WTC11 (cell line): ENCODE results near the gene DNAJC3. TPM values are rescaled to one million over a fixed set of nuclear protein-coding genes. Genes with fewer than 3 reads are reported as not detected.

ENCODE experiments used
- ATAC-seq: fragments of 200-7000 bp; cut with Tn5 transposase; 2 replicates; pipeline ENCODE4 v1.10.0; 2021; ENCODE audit warnings: mild to moderate bottlenecking, moderate library complexity
- CTCF ChIA-PET: fragments of 300-600 bp; sonication (Branson Sonifier 250); formaldehyde crosslinking; loops from one replicate; lab custom pipeline; 2021; ENCODE audit warnings: antibody characterized with exemption; lab: Charles Lee
- POLR2A ChIA-PET: fragments of 350-600 bp; sonication (Branson Sonifier 250); formaldehyde crosslinking; loops from one replicate; lab custom pipeline; 2021; ENCODE audit warnings: antibody characterized with exemption; lab: Charles Lee
- DNase-seq: peaks from one replicate; pipeline ENCODE4 v3.0.0; 2021; ENCODE audit warnings: low spot score
- H3K27ac Mint-ChIP-seq: 2 replicates; pipeline ENCODE4 v1.8.0; 2021; ENCODE audit warnings: mixed read lengths
- H3K27me3 Mint-ChIP-seq: 2 replicates; pipeline ENCODE4 v1.8.0; 2021; ENCODE audit warnings: low read depth, mild to moderate bottlenecking, moderate library complexity, mixed read lengths
- H3K36me3 Mint-ChIP-seq: 2 replicates; pipeline ENCODE4 v1.8.0; 2021; ENCODE audit warnings: mixed read lengths
- H3K4me1 Mint-ChIP-seq: 2 replicates; pipeline ENCODE4 v1.8.0; 2022; ENCODE audit warnings: mixed read lengths
- H3K4me3 Mint-ChIP-seq: 2 replicates; pipeline ENCODE4 v1.8.0; 2021; ENCODE audit warnings: mild to moderate bottlenecking, moderate library complexity, mixed read lengths
- H3K9me3 Mint-ChIP-seq: 2 replicates; pipeline ENCODE4 v1.8.0; 2021; ENCODE audit warnings: mixed read lengths
- CBFB ChIP-seq: sonication (generic); formaldehyde crosslinking; IDR thresholded peaks from 2 replicates; pipeline ENCODE4 v1.8.1; 2022; ENCODE audit warnings: mild to moderate bottlenecking, low read depth, missing genetic modification reagents
- FOXP4 ChIP-seq: sonication (generic); formaldehyde crosslinking; IDR thresholded peaks from 2 replicates; pipeline ENCODE4 v1.8.0; 2022; ENCODE audit warnings: mild to moderate bottlenecking, missing genetic modification reagents
- GABPB1 ChIP-seq: sonication (generic); formaldehyde crosslinking; IDR thresholded peaks from 2 replicates; pipeline ENCODE4 v1.8.1; 2023; ENCODE audit warnings: mild to moderate bottlenecking, missing genetic modification reagents
- MLX ChIP-seq: sonication (generic); formaldehyde crosslinking; IDR thresholded peaks from 2 replicates; pipeline ENCODE4 v1.8.1; 2023; ENCODE audit warnings: mild to moderate bottlenecking, missing genetic modification reagents, moderate library complexity
- PRDM15 ChIP-seq: sonication (generic); formaldehyde crosslinking; IDR thresholded peaks from 2 replicates; pipeline ENCODE4 v1.8.0; 2022; ENCODE audit warnings: missing genetic modification reagents
- RORB ChIP-seq: fragments of 250-450 bp; sonication (Bioruptor Pico); IDR thresholded peaks from 2 replicates; pipeline ENCODE4 v1.9.0; 2021; ENCODE audit warnings: mild to moderate bottlenecking
- SP1 ChIP-seq: sonication (generic); formaldehyde crosslinking; conservative IDR thresholded peaks from 2 replicates; pipeline ENCODE4 v1.8.1; 2022; ENCODE audit warnings: missing genetic modification reagents
- ZNF263 ChIP-seq: sonication (generic); formaldehyde crosslinking; IDR thresholded peaks from 2 replicates; pipeline ENCODE4 v1.8.1; 2022; ENCODE audit warnings: low read depth, mild to moderate bottlenecking, moderate library complexity, missing genetic modification reagents
- ZNF416 ChIP-seq: fragments of 250-450 bp; sonication (Bioruptor Pico); IDR thresholded peaks from 2 replicates; pipeline ENCODE4 v1.9.0; 2021; ENCODE audit warnings: mild to moderate bottlenecking, inconsistent platforms
- ZNF671 ChIP-seq: fragments of 250-450 bp; sonication (Bioruptor Pico); IDR thresholded peaks from 2 replicates; pipeline ENCODE4 v1.8.0; 2021; ENCODE audit warnings: mild to moderate bottlenecking
- total RNA-seq: library from RNA; stranded (reverse); gene quantifications from 3 replicates; pipeline ENCODE4 v1.2.3, GENCODE V29; 2021
- TF ChIP-seq, protein P1 (sequence below): fragments of 250-450 bp; sonication (Bioruptor Pico); conservative IDR thresholded peaks from 2 replicates; pipeline ENCODE4 v1.9.0; 2021; ENCODE audit warnings: mild to moderate bottlenecking
- TF ChIP-seq, protein P2 (sequence below): sonication (generic); formaldehyde crosslinking; IDR thresholded peaks from 2 replicates; pipeline ENCODE4 v1.8.1; 2023; ENCODE audit warnings: mild to moderate bottlenecking, moderate library complexity, missing genetic modification reagents
- TF ChIP-seq, protein P3 (sequence below): sonication (generic); formaldehyde crosslinking; IDR thresholded peaks from 2 replicates; pipeline ENCODE4 v1.8.1; 2023; ENCODE audit warnings: mild to moderate bottlenecking, missing genetic modification reagents, borderline replicate concordance
- TF ChIP-seq, protein P4 (sequence below): sonication (generic); formaldehyde crosslinking; IDR thresholded peaks from 2 replicates; pipeline ENCODE4 v1.8.1; 2023; ENCODE audit warnings: mild to moderate bottlenecking, missing genetic modification reagents, moderate library complexity

The DNAJC3 gene
- total RNA-seq, 1 experiment from 2014 or later: 20.0 TPM

GRCh38 chr13:95833719-95834118, 156.8 kb downstream of the DNAJC3 start:
- CTCF ChIA-PET: interaction anchor here (0.5 to 4.9 kb wide), 34 partner anchors 9 to 429 kb away, joined by 3 to 100 read pairs (median 4); partner anchors contain the start of genes CLDN10 and DNAJC3
- DNase-seq (no peak), ATAC-seq (no peak)
- POLR2A ChIA-PET: no interaction called here
- Mint-ChIP-seq H3K4me1 (peaks cover 4% of the 10 kb centered on the region), H3K9me3 (peaks cover 34% of the 10 kb centered on the region), H3K4me3 (no peak overlapping the region), H3K36me3 (peaks cover 40% of the 10 kb centered on the region), H3K27me3 (no peaks in the 10 kb centered on the region; the same call in 1 of the 2 replicates), H3K27ac (no peak overlapping the region)
- TF ChIP-seq PRDM15 (CRISPR knock-in tag) (no peak), ZNF263 (CRISPR knock-in tag) (no peak), ZNF416 (CRISPR knock-in tag) (no peak), CBFB (no peak), RORB (CRISPR knock-in tag) (no peak), SP1 (no peak), FOXP4 (CRISPR knock-in tag) (no peak), GABPB1 (CRISPR knock-in tag) (no peak), MLX (CRISPR knock-in tag) (no peak), ZNF671 (no peak)
- TF ChIP-seq, protein P1, sequence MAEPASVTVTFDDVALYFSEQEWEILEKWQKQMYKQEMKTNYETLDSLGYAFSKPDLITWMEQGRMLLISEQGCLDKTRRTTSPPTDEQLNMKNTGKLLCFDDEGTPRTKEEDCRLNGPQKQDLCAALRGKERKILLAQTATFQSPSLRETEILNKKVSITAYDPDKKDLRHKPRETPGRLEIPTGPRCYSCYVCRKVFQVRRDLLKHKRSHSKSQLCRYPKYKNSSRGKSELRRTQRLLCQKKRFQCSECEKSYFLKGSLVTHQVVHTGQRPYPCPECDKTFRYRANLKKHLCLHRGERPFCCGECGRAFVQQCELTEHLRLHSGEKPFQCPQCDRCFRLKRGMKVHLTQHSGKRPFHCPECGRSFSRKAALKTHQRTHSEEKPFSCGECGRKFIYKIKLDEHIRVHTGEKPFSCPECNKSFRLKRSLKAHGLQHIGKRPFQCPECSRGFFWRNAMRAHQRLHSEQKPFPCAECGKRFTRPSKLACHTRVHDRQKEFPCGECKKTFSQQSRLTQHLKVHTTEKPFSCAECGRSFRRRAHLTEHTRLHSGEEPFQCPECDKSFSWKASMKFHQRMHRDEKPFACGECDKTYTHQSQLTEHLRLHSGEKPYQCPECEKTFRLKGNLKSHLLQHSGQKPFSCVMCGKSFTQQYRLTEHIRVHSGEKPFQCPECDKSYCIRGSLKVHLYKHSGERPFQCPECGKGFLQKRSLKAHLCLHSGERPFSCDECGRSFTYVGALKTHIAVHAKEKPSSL (CRISPR knock-in tag): no peak
- TF ChIP-seq, protein P2, sequence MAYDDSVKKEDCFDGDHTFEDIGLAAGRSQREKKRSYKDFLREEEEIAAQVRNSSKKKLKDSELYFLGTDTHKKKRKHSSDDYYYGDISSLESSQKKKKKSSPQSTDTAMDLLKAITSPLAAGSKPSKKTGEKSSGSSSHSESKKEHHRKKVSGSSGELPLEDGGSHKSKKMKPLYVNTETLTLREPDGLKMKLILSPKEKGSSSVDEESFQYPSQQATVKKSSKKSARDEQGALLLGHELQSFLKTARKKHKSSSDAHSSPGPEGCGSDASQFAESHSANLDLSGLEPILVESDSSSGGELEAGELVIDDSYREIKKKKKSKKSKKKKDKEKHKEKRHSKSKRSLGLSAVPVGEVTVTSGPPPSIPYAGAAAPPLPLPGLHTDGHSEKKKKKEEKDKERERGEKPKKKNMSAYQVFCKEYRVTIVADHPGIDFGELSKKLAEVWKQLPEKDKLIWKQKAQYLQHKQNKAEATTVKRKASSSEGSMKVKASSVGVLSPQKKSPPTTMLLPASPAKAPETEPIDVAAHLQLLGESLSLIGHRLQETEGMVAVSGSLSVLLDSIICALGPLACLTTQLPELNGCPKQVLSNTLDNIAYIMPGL (CRISPR knock-in tag): no peak
- TF ChIP-seq, protein P3, sequence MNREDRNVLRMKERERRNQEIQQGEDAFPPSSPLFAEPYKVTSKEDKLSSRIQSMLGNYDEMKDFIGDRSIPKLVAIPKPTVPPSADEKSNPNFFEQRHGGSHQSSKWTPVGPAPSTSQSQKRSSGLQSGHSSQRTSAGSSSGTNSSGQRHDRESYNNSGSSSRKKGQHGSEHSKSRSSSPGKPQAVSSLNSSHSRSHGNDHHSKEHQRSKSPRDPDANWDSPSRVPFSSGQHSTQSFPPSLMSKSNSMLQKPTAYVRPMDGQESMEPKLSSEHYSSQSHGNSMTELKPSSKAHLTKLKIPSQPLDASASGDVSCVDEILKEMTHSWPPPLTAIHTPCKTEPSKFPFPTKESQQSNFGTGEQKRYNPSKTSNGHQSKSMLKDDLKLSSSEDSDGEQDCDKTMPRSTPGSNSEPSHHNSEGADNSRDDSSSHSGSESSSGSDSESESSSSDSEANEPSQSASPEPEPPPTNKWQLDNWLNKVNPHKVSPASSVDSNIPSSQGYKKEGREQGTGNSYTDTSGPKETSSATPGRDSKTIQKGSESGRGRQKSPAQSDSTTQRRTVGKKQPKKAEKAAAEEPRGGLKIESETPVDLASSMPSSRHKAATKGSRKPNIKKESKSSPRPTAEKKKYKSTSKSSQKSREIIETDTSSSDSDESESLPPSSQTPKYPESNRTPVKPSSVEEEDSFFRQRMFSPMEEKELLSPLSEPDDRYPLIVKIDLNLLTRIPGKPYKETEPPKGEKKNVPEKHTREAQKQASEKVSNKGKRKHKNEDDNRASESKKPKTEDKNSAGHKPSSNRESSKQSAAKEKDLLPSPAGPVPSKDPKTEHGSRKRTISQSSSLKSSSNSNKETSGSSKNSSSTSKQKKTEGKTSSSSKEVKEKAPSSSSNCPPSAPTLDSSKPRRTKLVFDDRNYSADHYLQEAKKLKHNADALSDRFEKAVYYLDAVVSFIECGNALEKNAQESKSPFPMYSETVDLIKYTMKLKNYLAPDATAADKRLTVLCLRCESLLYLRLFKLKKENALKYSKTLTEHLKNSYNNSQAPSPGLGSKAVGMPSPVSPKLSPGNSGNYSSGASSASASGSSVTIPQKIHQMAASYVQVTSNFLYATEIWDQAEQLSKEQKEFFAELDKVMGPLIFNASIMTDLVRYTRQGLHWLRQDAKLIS (CRISPR knock-in tag): no peak
- TF ChIP-seq, protein P4, sequence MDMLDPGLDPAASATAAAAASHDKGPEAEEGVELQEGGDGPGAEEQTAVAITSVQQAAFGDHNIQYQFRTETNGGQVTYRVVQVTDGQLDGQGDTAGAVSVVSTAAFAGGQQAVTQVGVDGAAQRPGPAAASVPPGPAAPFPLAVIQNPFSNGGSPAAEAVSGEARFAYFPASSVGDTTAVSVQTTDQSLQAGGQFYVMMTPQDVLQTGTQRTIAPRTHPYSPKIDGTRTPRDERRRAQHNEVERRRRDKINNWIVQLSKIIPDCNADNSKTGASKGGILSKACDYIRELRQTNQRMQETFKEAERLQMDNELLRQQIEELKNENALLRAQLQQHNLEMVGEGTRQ (CRISPR knock-in tag): no peak
